GM18873 (cell line): Measurements from ENCODE around the gene PTPRU.
"Not testable (repeated sequence)": the region's sequence is repeated elsewhere in the genome, so short reads cannot be mapped to it uniquely, and the experiment has no call there.

Source experiments
- ATAC-seq: cut with Tn5 transposase; IDR thresholded peaks from one replicate; pipeline ENCODE4 v1.9.1; 2021; ENCODE audit warnings: mild to moderate bottlenecking, moderate library complexity, moderate number of reproducible peaks; ENCODE audit not compliant: unreplicated experiment, low FRiP score

PTPRU gene

DNA sequence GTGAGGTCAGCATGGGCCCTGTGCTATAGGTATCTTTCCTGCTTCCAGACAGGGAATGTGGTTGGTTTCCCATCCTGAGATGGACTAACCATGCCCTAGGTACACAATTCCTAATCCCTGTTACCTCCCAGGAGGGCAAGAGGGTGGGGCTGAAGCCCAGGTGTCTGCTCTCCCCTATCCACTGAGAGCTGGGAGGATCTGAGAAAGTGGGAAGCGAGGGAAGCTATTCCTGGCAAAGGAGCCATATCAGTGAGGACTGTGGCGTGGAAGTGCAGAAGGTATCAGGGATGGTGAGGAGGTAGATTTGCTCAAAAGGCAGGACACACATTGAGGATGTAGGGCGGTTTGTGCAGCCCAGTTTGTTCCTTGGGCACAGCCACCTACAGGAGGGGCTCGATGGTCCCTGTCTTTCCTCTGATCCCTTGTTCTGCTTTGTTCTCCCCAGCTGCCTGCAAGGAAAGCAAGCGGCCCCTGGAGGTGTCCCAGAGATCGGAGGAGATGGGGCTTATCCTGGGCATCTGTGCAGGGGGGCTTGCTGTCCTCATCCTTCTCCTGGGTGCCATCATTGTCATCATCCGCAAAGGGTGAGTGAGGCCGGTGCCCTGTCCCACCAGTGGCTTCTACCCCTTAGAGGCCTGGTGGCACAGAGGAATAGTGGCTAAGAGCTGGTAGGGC, 48.1 kb downstream of the PTPRU start:
- ATAC-seq, result no peak

DNA sequence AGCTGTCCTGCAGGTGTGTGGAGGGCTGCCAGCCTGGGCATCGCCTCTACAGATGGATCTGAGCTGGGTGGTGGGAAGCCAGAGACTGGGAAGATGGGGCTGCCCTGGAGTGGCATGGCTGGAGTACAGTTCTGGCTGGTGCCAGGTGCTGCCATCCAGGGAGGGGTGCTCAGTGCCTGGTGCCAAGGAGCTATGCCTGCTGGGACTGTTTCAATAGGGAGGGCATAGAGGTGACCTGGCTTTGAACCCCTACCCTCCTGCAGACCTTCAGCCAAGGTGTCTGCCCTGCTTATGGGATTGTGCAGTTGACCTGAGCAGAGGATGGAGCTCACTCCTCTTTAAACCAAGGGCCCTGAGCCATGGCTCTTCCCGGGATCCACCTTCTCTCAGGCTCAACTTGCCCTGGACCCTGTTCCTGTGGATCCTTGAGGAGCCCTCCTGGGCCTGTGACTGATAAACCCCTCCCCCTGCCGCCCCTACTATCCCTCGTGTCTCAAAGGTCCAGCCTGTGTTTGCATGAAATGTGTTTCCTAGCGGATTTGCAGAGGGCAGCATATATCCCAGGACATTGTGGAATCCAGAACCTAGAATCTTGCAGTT, 48.7 kb downstream of the PTPRU start:
- ATAC-seq, result no peak

DNA sequence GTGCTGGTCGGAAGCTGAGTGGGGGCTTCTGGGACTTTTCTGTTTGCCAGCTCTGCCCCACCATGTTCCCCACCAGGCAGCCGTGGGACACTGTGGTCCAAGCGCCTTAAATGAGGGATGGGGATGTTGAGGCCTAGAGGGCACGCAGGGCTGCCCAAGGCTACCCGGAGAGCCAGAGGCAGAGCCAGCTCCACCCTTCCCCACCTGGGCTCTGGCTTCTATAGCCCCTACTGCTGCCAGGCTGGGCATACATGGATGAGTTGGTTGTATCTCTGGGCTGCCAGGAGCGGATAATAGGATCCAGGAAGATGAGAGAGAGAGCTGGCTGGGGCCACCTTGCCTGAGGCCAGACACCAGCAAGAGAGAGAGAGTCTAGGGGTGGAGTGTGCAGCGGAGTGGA, 49.4 kb downstream of the PTPRU start:
- ATAC-seq, result no peak

DNA sequence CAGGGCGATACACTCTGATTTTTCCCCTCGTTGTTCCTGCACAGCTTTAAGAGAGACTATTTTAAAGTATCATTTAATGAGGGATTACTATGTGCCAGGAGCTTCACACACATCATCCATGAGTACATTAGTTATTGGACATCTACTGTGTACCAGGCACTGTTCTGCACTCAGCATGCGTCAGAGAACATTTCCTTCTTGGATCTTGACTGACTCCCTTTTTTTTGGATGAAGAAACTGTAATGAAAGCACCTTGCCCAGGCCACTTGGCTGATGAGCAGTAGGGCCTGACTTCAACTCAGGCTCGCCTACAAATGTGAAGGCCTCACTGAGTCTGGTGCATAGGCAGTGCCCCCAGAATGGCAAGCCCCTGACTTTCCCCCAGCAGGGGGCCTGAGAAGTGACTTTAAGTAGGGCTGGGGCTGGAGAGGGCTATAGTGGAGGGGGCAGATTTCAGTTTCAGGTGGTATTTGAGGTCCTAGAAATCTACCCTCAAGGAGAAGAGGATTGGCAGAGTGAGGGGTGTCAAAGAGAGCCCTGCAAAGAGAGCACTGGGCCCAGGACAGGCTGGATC, 50.0 kb downstream of the PTPRU start:
- no peak for ATAC-seq

DNA sequence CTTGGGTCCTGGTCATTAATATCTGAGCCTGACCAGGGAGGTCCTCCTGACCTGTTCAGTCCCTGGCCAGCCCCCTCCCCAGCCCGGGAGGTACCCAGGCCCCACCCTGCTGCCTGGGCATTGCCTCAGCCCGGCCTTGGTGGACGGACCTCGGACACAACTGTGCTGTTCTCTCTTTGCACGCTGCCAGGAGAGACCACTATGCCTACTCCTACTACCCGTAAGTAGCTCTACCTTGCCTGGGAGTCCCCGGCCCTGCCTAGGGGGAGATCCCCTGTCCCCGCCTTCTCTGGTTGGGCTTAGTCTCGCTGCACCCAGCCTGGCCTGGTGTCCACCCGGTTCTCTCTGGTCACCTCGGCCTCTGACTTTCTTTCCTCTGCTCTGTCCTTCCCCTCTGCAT, 53.2 kb downstream of the PTPRU start:
- ATAC-seq, result no peak

DNA sequence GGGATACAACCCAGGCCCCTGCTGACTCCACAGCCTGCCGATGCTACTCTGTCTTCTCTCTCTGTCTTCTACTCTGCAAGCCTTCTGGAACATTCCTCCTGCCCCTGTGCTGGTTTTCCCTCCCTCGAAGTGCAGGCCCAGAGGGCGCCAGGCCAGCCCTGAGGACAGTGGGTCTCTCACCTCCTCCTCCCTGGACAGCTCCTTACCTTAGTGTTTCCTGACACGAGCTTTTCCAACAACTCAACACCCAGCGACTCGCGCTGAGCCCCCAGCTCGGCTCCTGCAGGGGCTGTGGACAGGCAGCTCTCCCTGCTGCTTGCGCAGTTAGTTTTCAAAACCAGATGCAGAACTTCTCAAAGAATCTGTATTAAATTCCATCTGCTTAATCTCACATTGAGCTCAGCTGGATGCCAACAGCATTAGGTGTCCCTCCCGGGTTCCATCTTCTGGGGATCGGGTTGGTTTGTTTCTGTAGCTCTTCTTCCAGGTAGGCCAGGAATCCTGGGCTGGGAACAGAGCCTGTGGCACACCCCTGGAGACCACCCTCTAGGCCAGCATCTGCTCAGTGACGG, 54.2 kb downstream of the PTPRU start:
- ATAC-seq, result no peak

DNA sequence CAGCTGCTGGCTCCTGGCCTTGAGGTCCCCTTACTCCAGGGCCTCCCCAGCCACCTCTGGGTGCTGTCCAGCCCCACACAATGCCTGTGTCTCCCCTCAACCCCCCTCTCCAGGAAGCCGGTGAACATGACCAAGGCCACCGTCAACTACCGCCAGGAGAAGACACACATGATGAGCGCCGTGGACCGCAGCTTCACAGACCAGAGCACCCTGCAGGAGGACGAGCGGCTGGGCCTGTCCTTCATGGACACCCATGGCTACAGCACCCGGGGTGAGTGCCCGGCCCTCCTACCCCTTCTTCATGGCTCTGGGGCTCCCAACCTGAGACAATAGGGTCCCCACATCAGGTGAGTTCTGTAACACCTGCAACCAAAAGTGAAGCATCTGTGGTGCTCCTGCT, 55.4 kb downstream of the PTPRU start:
- ATAC-seq, result no peak

DNA sequence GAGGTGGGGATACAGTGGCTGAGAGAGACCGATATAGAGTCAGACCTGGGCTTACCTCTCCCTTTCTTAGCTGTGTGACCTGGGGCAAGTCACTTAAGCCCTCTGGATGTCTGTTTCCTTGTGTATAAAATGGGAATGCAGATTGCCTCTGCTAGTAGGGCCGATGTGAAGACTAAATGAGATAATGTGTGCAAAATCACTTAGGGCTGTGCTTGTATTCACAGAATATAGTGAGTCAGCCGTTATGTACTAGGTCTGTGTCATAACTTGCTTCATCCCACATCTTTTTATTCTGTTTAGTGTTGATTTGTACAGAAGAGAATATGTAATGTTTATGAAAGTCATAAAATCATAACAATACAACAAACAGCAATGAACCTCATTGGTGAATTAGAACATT, 56.0 kb downstream of the PTPRU start:
- ATAC-seq, result no peak

DNA sequence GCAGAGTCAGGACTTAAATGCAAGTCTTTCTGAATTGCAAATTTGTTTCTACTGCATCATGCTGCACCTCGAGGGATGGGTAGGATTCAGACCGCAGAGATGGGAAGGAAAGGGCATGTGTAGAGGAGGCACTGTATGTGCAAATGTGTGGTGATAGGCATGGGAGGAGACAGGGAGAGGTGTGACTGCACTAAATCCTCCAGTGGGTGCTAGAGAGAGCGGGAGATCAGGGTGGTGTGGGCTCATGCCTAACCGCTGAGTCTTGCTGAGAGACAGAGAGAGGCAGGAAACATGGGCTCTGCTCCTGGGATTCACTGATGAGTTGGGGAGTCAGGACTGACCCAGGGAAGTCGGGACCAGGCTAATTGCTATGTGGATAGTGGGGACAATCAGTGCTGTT, 61.1 kb downstream of the PTPRU start:
- ATAC-seq, result no peak

DNA sequence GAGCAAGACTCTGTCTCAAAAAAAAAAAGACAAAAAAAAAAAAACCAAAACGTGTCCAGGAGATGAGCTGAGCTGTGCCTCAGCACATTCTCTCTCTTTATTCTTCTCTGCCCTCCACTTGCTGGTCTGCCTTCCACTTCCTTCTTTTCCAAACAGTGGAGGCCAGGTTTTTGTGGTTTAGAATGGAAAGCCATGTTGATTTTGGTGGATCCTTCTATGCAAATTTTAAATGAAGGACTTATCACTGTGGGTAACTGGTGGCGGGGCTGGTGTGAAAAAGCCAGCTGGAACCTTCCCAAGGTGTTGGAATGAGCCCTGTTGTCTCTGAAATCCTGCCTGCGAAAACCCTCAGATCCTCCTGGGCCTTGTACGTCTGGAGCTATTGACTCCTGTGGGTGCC, 61.9 kb downstream of the PTPRU start:
- no peak for ATAC-seq

DNA sequence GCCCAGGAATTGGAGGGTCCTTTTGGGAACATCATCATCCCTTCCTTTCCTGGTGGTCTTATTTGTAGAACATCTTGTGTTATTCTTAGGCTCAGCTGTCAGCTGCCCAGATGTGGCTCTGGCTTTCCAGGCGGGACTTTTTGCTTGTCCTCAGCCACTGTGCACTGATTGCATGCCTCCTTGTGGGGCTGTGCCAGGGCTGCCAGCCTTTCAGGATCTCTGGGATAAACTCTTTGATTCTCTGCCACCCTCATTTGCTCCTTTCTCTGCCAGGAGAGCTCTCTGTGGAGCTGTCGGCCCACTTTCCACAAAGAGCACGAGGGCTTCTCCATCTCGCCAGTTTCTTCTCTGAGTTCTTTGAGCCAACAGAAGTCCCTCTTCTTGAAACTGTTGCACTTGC, 63.1 kb downstream of the PTPRU start:
- no peak for ATAC-seq

DNA sequence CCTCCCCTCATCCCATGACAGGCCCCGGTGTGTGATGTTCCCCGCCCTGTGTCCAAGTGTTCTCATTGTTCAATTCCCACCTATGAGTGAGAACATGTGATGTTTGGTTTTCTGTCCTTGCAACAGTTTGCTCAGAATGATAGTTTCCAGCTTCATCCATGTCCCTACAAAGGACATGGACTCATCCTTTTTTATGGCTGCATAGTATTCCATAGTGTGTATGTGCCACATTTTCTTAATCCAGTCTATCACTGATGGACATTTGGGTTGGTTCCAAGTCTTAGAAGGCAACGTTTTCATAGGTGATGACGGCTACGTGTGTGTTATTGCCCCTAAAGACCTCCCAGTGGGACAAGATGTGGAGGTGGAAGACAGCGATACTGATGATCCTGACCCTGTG, 65.4 kb downstream of the PTPRU start:
- not testable (repeated sequence) for ATAC-seq

DNA sequence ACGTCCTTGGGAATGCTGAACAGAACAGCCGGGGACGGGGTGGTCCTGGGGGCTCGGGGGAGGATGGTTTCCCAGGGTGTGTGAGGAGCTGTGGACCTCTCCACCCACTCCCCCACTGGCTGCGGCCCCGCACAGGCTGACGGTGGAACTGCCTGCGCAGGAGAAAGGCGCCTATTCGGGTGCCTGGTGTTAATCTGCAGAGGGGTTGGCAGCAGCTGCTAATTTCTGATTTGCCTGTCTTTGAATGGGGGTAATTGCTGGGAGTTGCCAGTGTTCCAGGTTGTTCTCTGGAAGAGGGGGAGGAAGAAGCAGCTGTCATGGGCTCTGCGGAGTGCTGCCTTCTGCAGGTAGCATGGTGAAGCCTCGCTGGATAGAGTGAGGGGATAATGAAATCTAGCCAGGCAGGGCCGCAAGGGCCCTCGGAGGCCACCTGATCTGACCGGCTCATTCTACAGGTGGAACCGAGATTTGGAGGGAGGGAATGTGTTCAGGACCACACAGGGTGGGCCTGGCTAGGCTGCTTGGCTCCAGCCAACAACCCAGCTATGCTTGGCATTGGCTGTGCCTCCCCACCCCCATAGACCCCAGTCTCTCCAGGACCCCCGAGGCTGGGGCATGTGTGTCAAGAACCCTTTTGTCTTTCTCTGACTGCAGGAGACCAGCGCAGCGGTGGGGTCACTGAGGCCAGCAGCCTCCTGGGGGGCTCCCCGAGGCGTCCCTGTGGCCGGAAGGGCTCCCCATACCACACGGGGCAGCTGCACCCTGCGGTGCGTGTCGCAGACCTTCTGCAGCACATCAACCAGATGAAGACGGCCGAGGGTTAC, 67.1 kb downstream of the PTPRU start:
- ATAC-seq, result no peak

DNA sequence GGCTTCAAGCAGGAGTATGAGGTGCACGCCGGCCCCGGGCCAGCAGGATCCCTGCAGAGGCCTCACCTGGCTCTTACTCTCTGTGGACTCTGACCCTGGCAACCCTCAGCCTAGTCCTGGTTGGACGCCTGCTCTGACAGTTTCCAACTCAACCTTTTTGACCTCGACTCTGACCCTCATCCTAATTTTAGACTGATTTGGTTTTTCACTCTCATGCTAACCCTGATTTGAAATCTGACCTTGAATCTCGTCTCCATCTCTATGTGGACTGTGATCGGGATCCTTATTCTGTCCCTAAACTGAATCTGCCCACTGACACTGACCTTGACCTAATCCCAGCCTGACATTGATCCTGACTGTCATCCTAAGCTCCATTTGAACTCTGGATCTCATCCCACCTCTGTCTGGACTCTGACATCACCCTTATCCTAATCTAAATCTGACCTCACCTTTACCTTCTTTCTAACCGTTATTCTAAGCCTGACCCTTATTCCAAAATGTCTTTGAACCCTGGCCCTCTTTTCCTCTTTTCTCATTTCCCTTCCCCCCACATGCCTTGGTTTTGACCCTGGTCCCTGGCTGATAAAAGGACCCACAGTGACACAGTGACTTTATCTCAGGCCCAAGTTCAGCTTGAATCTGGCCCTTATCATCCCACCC, 67.8 kb downstream of the PTPRU start:
- no peak for ATAC-seq

DNA sequence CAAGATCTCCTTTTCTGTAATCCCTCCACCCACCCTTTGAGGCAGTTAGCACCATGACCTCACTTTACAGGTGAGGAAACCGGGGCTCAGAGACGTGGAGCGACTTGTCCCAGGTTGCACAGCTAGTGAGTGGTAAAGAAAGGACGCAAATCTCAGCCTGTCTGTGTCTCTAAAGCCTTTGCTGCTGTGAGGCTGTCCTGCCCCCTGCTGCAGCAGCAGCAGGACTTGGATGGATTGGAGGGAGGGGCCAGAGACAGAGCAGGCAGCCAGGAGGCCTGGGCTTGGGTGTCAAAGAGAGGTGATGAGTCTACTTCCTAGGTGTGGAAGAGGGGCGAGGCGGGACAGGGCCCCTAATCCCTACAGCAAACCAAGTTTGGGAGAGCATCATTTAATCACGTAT, 69.6 kb downstream of the PTPRU start:
- ATAC-seq, result no peak

DNA sequence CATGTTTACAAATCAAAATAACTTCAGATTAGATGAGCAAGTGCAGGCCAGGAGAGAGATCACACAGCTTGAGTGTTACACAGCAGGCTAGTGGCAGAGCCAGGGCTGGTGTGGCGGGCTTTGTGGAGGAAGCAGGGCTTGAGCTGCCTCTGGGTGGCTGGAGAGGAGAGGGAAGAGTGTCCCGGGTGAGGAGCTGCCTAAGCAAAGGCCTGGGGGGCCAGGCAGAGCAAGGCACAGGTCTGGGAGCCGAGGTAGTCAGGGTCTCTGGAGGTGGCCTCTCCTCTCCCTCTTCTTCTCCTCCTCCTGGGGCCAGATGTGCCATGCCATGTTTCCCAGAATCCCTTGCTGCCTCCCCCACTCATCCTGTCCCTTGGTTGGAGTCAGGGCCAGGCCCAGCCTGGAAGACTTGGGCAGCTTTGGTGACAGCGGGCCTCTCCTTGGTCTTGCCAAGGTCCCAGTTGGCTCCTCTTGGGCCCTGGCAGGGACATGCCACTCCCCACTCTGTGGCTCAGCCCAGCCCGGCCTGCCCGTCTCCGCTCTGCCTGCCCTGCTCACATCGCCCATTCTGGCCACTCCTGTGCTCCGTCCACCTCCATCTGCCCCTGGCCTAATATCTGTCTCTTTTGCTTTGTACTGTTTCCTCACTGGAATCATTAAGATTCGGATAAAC, 70.3 kb downstream of the PTPRU start:
- no peak for ATAC-seq

DNA sequence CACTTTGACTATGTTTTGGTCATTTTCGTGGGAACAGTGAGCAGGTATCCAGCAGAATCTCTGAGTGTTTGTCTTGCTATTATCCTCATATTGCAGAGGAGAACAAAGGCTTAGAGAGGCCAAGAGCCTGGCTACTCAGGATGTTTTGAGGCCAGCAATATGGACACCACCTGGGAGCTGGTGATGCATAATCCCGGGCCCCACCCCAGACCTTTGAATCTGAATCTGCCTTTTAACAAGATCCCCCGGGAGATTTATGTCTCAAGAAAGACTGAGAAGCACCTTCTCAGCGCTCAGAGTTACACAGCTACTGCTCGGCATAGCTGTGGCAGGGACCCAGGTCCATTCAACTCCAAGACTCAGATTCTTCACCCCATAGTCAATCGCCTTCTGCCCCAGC, 72.8 kb downstream of the PTPRU start:
- ATAC-seq, result no peak

DNA sequence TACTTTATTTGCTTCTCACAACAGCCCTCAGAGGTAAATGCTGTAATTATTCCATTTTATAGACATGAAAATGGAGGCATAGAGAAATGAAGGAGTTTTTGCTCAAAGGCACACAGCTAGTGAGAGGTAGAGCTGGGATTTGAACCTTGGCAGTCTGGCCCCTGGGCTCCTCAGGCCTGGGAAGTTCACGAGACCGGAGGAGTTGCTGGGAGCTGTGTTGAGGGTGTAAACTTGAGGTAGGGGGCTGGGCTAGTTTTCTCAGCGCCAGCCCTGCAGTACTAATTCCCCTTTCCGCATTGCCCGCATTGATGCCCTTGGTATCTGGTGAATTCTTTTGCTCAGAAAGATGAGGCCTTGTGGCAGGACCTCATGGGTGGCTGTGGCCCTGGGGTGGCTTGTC, 73.3 kb downstream of the PTPRU start:
- ATAC-seq, result no peak

DNA sequence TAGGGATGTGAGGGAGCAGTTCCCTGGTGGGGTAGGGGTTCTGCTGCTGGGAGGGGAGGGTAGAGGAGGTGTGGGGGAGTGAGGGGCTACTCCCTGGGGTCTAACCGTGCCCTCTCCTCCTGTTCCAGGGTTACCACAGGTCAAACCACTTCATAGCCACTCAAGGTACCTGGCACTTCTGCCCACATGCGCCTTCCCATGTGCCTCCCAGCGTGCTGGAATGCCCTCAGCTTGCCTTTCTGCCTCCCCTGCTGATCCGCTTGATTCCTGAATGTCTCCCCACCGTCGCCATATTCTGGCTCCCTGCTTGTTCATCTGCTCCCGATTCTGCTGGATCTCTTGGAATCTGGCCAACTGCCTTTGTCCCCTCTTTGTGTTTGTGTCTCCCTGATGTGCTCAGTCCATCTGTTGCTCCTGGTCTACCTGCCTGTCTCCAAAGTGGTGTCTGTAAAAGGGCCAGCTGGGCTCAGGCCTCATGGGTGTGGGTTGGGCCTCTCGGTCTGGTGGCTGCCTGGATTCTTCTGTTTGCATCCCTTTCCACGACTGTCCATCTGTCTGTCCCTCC, 74.4 kb downstream of the PTPRU start:
- no peak for ATAC-seq
